Upper lobe of right lung (tissue), 1 donor: Measurements from ENCODE around the gene PYURF. TPM values are rescaled to one million over a fixed set of nuclear protein-coding genes. Genes with fewer than 3 reads are reported as not detected.
A peak's percentile ranks its signal among the peaks of the same experiment; 100 is the strongest.

Source experiments
- ATAC-seq: fragments of 200-7000 bp; cut with Tn5 transposase; one replicate; pipeline ENCODE4 v1.9.1; 2020; ENCODE audit warnings: mild to moderate bottlenecking, moderate library complexity
- DNase-seq: peaks from one replicate; pipeline ENCODE4 v3.0.0-alpha.2; 2020
- H3K27ac ChIP-seq: fragments of 200-600 bp; one replicate; pipeline ENCODE4 v1.8.0; 2022
- H3K27me3 ChIP-seq: fragments of 200-600 bp; one replicate; pipeline ENCODE4 v1.8.0; 2022; ENCODE audit warnings: mild to moderate bottlenecking
- H3K36me3 ChIP-seq: fragments of 200-600 bp; one replicate; pipeline ENCODE4 v1.8.0; 2022
- H3K4me1 ChIP-seq: fragments of 200-600 bp; one replicate; pipeline ENCODE4 v1.8.0; 2022
- H3K4me3 ChIP-seq: fragments of 200-600 bp; one replicate; pipeline ENCODE4 v1.8.0; 2022; ENCODE audit warnings: mild to moderate bottlenecking
- H3K9me3 ChIP-seq: fragments of 200-600 bp; one replicate; pipeline ENCODE4 v1.8.0; 2022
- CTCF ChIP-seq: fragments of 200-600 bp; IDR thresholded peaks from one replicate; pipeline ENCODE4 v1.8.0; 2022; ENCODE audit warnings: antibody characterized with exemption
- intact Hi-C: fragments of 100-400 bp; cut with DNase I; formaldehyde crosslinking; loops from one replicate; pipeline ENCODE4 v1.11.0; 2022
- total RNA-seq: library from RNA; stranded (reverse); fragmentation: NEBNext Ultra II Directional; extraction: Animal tissue kit (Norgen Biotek cat#: 25700); gene quantifications from one replicate; pipeline ENCODE4 v1.2.1, GENCODE V29; 2021
- donor health status: DM: no; HTN: yes; CAD: no; lungs with severe emphysema.

PYURF gene
- total RNA-seq, 1 donor from 2014 or later: 67.9 TPM

- Histone ChIP-seq H3K4me1 (peaks cover 8% of the 10 kb centered on the region), H3K27ac (no peak overlapping the region), H3K27me3 (no peaks in the 10 kb centered on the region), H3K36me3 (no peaks in the 10 kb centered on the region), H3K4me3 (no peak overlapping the region), H3K9me3 (no peaks in the 10 kb centered on the region)
- intact Hi-C loops: no loop called here
- no peak for DNase-seq
- ATAC-seq: no peak
- TF ChIP-seq CTCF: no peak
Observed at GRCh38 chr4:88528861-88529260, 5.3 kb upstream of the PYURF start.

GRCh38 chr4:88527787-88528186 is 4.2 kb upstream of the PYURF start:
- Histone ChIP-seq H3K9me3 (no peaks in the 10 kb centered on the region), H3K36me3 (no peaks in the 10 kb centered on the region), H3K27ac (no peak overlapping the region), H3K27me3 (no peaks in the 10 kb centered on the region), H3K4me3 (no peak overlapping the region), H3K4me1 (peaks cover 8% of the 10 kb centered on the region)
- no peak for ATAC-seq
- no peak for DNase-seq
- intact Hi-C loops: no loop called here
- TF ChIP-seq CTCF: no peak

GRCh38 chr4:88526221-88526815 is 2.7 kb upstream of the PYURF start:
- intact Hi-C loops: no loop called here
- Histone ChIP-seq H3K9me3 (no peaks in the 10 kb centered on the region), H3K27ac (no peak overlapping the region), H3K4me1 (peaks cover 16% of the 10 kb centered on the region), H3K27me3 (no peaks in the 10 kb centered on the region), H3K36me3 (peaks cover 3% of the 10 kb centered on the region), H3K4me3 (no peak overlapping the region)
- peak; percentile 46 for TF ChIP-seq CTCF
- DNase-seq (no peak), ATAC-seq (no peak)

- intact Hi-C loops: no loop called here
- no peak for ATAC-seq
- no peaks in the 10 kb centered on the region for H3K27me3 ChIP-seq
- TF ChIP-seq CTCF: no peak
- peak overlapping the region; percentile 83 for H3K27ac ChIP-seq
- peak overlapping the region; percentile 64 for H3K4me3 ChIP-seq
- H3K36me3 ChIP-seq: peaks cover 9% of the 10 kb centered on the region
- H3K4me1 ChIP-seq: peaks cover 16% of the 10 kb centered on the region
- no peaks in the 10 kb centered on the region for H3K9me3 ChIP-seq
- no peak for DNase-seq
Observed at GRCh38 chr4:88524171-88524570, 595 bp upstream of the PYURF start.

GRCh38 chr4:88522702-88523324 is 763 bp downstream of the PYURF start:
- H3K36me3 ChIP-seq: peaks cover 9% of the 10 kb centered on the region
- H3K4me1 ChIP-seq: peaks cover 16% of the 10 kb centered on the region
- DNase-seq (peak; percentile 74), ATAC-seq (peak; percentile 41)
- no peak for TF ChIP-seq CTCF
- intact Hi-C loops: no loop called here
- peak overlapping the region; percentile 64 for H3K4me3 ChIP-seq
- peak overlapping the region; percentile 83 for H3K27ac ChIP-seq
- no peaks in the 10 kb centered on the region for H3K27me3 ChIP-seq
- H3K9me3 ChIP-seq: no peaks in the 10 kb centered on the region
